GM10266 (cell line): ENCODE data around the gene AVL9.

Experiments
- DNase-seq: peaks from one replicate; pipeline ENCODE4 v3.0.0; 2012; ENCODE audit errors: extremely low spot score
- CTCF ChIP-seq: IDR thresholded peaks from 2 replicates; pipeline ENCODE4 v1.5.1; 2012; ENCODE audit warnings: mild to moderate bottlenecking, low read depth; ENCODE audit not compliant: control insufficient read depth, insufficient read depth; ENCODE audit errors: missing control alignments

Gene AVL9

DNA sequence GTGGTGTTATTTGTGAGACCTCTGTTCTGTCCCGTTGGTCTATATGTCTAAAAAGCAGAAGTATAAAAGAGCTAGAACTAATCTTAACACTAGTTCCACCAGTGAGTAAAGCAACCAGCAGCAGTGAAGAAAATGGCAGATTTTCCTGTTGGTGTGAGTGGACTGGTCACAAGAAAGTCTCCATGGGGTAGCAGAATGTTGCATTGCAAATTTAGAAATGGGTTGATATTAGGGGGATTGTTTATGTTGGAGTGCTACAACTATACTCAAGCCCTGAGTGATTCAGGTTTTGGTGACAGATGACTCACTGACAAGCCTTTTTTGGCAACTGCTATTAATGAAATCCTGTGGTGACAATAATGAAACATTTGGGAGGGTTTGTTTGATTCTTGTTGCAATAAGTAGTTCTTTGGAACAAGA is 5.6 kb downstream of the AVL9 start:
- DNase-seq, result no peak
- no peak for TF ChIP-seq CTCF

DNA sequence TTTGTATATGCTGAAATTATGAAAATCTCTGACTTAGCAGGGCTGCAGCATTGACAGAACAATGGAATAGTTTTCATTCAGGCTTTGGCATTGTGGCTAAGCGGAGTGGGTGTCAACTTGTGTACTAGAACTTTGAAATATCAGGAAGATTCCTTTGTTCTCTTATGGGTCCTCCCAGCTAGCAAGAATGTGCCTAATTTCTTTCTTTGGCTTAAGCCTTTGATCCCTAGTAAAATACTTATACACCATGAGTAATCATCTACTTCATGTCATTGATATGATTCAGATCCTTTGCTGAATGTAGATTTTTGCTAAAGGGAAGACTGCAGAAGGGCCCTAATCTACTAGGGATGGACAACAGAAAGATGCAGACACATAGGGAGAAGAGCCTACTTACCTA is 6.2 kb downstream of the AVL9 start:
- no peak for TF ChIP-seq CTCF
- no peak for DNase-seq

GRCh38 chr7:32502728-32503127 is 7.4 kb downstream of the AVL9 start:
- TF ChIP-seq CTCF, result no peak
- DNase-seq, result no peak

DNA sequence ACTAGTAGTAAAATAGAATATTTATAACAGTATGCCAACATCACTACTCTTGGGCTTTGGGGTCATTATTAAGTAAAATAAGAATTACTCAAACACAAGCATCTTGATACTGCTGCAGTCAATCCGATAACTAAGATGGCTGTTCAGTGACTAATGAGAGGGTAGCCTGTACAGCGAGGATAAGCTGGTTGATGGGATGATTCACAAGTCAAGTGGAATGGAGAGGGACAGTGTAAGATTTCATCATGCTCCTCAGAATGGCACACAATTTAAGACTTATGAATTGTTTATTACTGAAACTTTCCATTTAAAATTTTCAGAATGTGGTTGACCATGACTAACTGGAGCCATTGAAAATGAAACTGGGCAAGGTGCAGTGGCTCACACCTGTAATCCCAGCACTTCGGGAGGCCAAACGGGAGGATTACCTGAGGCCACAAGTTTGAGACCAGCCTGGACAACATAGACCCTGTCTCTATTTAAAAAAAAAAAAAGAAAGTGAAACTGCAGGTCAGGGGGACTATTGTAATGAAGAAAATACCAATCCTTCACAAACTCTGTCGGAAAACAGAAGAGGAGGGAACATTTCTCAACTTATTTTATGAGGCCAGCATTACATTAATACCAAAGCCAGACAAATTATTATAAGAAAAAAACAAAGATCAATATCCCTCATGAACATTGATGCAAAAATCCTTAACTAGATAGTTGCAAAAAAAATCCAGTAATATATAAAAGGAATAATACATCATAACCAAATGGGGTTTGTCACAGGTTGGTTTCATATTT is 11.2 kb downstream of the AVL9 start:
- no peak for DNase-seq
- no peak for TF ChIP-seq CTCF

GRCh38 chr7:32507414-32507813 is 12.1 kb downstream of the AVL9 start:
- no peak for TF ChIP-seq CTCF
- no peak for DNase-seq

GRCh38 chr7:32511791-32512190 is 16.5 kb downstream of the AVL9 start:
- DNase-seq, result no peak
- TF ChIP-seq CTCF, result no peak

- DNase-seq, result no peak
- no peak for TF ChIP-seq CTCF
Measured at GRCh38 chr7:32513210-32513609, 17.9 kb downstream of the AVL9 start.
